GM12892 (cell line): ENCODE data around the gene VSIG10L.

Experiments used
- POLR2A ChIP-seq: IDR thresholded peaks from 2 replicates; pipeline ENCODE4 v1.6.1; 2011; ENCODE audit warnings: low read depth, low read length, control low read depth
- TAF1 ChIP-seq: IDR thresholded peaks from 2 replicates; pipeline ENCODE4 v1.6.1; 2011; ENCODE audit warnings: low read depth, mild to moderate bottlenecking, control low read depth, low read length, borderline replicate concordance

DNA sequence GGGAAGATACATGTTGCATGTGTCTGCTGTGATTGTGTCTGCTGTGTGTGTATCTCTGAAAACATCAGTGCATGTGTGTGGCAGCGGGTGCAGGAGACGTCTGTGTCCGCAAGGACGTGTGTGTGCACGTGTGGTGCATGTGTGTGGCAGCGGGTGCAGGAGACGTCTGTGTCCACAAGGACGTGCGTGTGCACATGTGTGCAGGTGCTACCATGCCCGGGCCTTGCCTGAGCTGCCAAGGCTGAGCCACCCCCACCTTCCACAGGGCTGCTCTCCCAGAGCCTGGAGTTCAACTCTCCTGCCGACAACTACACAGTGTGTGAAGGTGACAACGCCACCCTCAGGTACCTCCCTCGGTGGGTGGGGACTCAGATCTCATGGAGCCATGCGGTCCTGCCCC is 20.1 kb downstream of the VSIG10L start:
- no peak for TF ChIP-seq POLR2A
- no peak for TF ChIP-seq TAF1
